ENCODE results near the gene RALY. TPM values are rescaled to one million over a fixed set of nuclear protein-coding genes. Genes with fewer than 3 reads are reported as not detected.

Gene RALY
- total RNA-seq, 1 donor from 2014 or later: 132 TPM

DNA sequence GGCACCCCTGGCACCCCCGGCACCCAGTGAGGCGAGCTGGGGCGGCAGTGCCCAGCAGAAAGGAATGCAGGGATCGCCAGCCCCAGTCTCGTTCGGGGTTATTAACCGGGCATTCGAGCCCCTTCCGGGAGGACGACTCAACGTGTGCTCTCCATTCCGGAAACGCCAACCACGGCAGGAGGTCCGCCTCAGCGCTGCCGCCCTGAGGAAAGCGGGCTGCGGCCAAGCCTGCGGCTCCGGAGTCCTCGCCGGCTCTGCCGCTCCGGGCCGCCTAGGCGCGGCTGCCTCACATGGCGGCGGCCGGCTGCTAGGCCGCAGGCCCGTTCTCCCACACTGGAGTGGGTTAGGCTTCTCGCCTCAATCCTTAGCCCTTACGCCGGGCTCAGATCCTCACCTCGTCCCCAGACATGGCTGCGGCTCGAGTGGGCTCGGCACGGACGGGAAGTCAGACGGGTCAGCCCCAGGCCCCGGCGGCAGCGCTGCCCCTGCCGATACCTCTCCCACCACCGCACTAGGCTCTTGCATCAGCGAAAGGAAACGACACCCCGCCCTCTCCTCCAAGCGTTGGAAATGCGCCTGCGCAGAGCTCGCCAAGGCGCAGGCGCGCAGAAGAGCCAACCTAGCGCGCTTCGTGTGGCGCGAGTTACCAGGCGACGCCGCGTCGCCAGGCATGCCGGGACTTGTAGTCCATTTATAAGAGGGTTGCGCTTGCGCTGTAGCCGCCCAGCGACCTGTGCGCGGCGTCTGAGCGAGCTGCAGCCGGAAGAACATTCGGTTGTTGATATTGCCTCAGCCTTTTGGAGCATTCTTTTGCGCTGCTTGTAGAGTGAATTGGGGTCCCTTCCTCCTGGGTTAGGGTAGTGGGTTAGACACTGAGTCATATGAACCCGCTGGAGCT lies 118.2 kb downstream of the RALY start, which contains the start of gene EIF2S2:
TSS of gene EIF2S2 (minus strand) at position 542 of the 898 bp plus-strand sequence. CDS start at position 409, 133 bp downstream.
- DNase-seq (ENCODE audit: extremely low spot score, unreplicated experiment): peak; percentile 98
- Mint-ChIP-seq H3K27ac (ENCODE audit: unreplicated experiment) (peak within 1 kb of the TSS; percentile 98), H3K4me1 (ENCODE audit: unreplicated experiment) (peaks cover 42% of the 10 kb centered on the region), H3K36me3 (ENCODE audit: unreplicated experiment) (peaks cover 17% of the 10 kb centered on the region), H3K27me3 (ENCODE audit: unreplicated experiment) (no peaks in the 10 kb centered on the region), H3K4me3 (ENCODE audit: unreplicated experiment) (peak within 1 kb of the TSS; percentile 90), H3K9me3 (ENCODE audit: unreplicated experiment) (no peaks in the 10 kb centered on the region)
- TF ChIP-seq, protein P1, sequence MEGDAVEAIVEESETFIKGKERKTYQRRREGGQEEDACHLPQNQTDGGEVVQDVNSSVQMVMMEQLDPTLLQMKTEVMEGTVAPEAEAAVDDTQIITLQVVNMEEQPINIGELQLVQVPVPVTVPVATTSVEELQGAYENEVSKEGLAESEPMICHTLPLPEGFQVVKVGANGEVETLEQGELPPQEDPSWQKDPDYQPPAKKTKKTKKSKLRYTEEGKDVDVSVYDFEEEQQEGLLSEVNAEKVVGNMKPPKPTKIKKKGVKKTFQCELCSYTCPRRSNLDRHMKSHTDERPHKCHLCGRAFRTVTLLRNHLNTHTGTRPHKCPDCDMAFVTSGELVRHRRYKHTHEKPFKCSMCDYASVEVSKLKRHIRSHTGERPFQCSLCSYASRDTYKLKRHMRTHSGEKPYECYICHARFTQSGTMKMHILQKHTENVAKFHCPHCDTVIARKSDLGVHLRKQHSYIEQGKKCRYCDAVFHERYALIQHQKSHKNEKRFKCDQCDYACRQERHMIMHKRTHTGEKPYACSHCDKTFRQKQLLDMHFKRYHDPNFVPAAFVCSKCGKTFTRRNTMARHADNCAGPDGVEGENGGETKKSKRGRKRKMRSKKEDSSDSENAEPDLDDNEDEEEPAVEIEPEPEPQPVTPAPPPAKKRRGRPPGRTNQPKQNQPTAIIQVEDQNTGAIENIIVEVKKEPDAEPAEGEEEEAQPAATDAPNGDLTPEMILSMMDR (IDR thresholded peaks at IDR 0.05): no peak

DNA sequence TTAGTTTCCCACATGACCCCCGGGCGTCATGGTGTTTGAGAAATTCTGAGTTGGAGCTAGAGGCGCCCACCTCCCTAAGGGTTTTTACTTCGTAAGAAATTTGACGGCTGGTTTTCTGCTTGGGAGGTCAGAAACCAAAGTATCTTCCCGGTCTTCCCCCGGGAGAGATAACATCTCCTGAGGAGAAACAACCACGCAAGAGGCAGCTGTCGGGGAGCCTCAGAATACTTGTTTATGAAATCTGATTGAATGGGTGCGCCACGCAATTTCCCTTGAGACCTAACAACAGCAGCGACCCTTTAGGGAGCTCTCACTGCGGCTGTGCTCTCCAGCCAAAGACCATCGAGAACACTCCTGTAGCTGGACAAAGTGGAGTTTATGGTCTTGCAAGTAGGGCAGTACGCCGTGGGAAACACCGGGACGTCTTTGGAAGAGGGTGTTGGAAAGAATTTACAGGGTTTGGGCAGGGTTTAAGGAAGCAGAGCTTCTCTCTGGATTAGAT lies 118.9 kb downstream of the RALY start:
- Mint-ChIP-seq H3K9me3 (ENCODE audit: unreplicated experiment) (no peaks in the 10 kb centered on the region), H3K4me3 (ENCODE audit: unreplicated experiment) (peak overlapping the region; percentile 90), H3K36me3 (ENCODE audit: unreplicated experiment) (peaks cover 15% of the 10 kb centered on the region), H3K4me1 (ENCODE audit: unreplicated experiment) (peaks cover 36% of the 10 kb centered on the region), H3K27ac (ENCODE audit: unreplicated experiment) (peak overlapping the region; percentile 98), H3K27me3 (ENCODE audit: unreplicated experiment) (peaks cover 4% of the 10 kb centered on the region)
- TF ChIP-seq, protein P1 (IDR thresholded peaks at IDR 0.05): no peak
- DNase-seq (ENCODE audit: extremely low spot score, unreplicated experiment): no peak

GRCh38 chr20:34114809-34115208 lies 121.1 kb downstream of the RALY start:
- TF ChIP-seq, protein P1 (IDR thresholded peaks at IDR 0.05): no peak
- no peak overlapping the region for H3K4me3 Mint-ChIP-seq (ENCODE audit: unreplicated experiment)
- H3K27me3 Mint-ChIP-seq (ENCODE audit: unreplicated experiment): peaks cover 13% of the 10 kb centered on the region

DNA sequence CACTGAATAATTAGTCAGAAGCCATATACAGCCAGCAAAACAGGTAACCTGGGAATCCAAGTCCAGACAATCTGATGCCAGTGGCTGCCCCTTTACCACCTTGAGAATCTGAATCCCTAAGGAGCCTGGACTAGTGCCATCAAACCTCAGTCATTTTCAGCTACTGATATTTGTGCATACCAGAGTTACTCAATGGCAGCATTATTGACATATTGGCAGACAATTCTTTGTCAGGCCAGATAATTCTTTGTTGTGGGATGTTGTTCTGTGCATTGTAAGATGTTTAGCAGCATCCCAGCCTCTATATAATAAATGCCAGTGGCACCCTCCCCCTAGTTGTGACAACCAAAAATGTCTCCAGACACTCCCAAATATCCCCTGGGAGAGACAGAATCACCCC lies 121.5 kb downstream of the RALY start:
- Mint-ChIP-seq H3K4me1 (ENCODE audit: unreplicated experiment) (peaks cover 12% of the 10 kb centered on the region), H3K27ac (ENCODE audit: unreplicated experiment) (no peak overlapping the region), H3K27me3 (ENCODE audit: unreplicated experiment) (peaks cover 13% of the 10 kb centered on the region), H3K9me3 (ENCODE audit: unreplicated experiment) (no peaks in the 10 kb centered on the region), H3K4me3 (ENCODE audit: unreplicated experiment) (no peak overlapping the region), H3K36me3 (ENCODE audit: unreplicated experiment) (peaks cover 2% of the 10 kb centered on the region)
- DNase-seq (ENCODE audit: extremely low spot score, unreplicated experiment): no peak
- TF ChIP-seq, protein P1 (IDR thresholded peaks at IDR 0.05): no peak

More at GRCh38 chr20:34114809-34115208, 121.1 kb downstream of the RALY start:
- DNase-seq (ENCODE audit: extremely low spot score, unreplicated experiment): no peak
- Mint-ChIP-seq H3K4me1 (ENCODE audit: unreplicated experiment) (peaks cover 15% of the 10 kb centered on the region), H3K9me3 (ENCODE audit: unreplicated experiment) (no peaks in the 10 kb centered on the region), H3K27ac (ENCODE audit: unreplicated experiment) (no peak overlapping the region), H3K36me3 (ENCODE audit: unreplicated experiment) (peaks cover 4% of the 10 kb centered on the region)

- Mint-ChIP-seq H3K4me3 (ENCODE audit: unreplicated experiment) (no peak overlapping the region), H3K9me3 (ENCODE audit: unreplicated experiment) (no peaks in the 10 kb centered on the region), H3K4me1 (ENCODE audit: unreplicated experiment) (no peaks in the 10 kb centered on the region), H3K27ac (ENCODE audit: unreplicated experiment) (no peak overlapping the region), H3K27me3 (ENCODE audit: unreplicated experiment) (peaks cover 24% of the 10 kb centered on the region), H3K36me3 (ENCODE audit: unreplicated experiment) (no peaks in the 10 kb centered on the region)
- TF ChIP-seq, protein P1 (IDR thresholded peaks at IDR 0.05): no peak
- DNase-seq (ENCODE audit: extremely low spot score, unreplicated experiment): no peak
Measured at GRCh38 chr20:34120213-34120612, 126.5 kb downstream of the RALY start.

Measured in osteocyte (in vitro differentiated cells).